PC-9 (cell line): ENCODE data around the gene ETF1. TPM values are rescaled to one million over a fixed set of nuclear protein-coding genes. Genes with fewer than 3 reads are reported as not detected.

Source experiments
- BruUV-seq: library from RNA; stranded (reverse); fragments of 400-500 nt; replicated peaks from 2 replicates; lab custom pipeline; 2021; lab: Mats Ljungman, UMichigan
- CTCF ChIA-PET: fragments of 300-600 bp; sonication (Branson Sonifier 250); formaldehyde crosslinking; loops from one replicate; lab custom pipeline; 2022; ENCODE audit warnings: antibody characterized with exemption; lab: Charles Lee
- POLR2A ChIA-PET: fragments of 300-600 bp; sonication (Branson Sonifier 250); formaldehyde crosslinking; loops from one replicate; lab custom pipeline; 2022; ENCODE audit warnings: antibody characterized with exemption; ENCODE audit not compliant: unreplicated experiment; lab: Charles Lee
- DNase-seq, 2 experiments: peaks; one replicate each; pipeline versions ENCODE4 v3.0.0 to v3.0.0-alpha.2; 2015 to 2022; ENCODE audit warnings: mixed read lengths in 1 of 2
- H2AFZ ChIP-seq: fragments of 200-600 bp; sonication (generic); 2 replicates; pipeline ENCODE4 v1.8.1; 2017; ENCODE audit warnings: antibody characterized with exemption
- H3F3A ChIP-seq: fragments of 200-600 bp; sonication (generic); 2 replicates; pipeline ENCODE4 v1.8.1; 2017; ENCODE audit warnings: antibody characterized with exemption, mild to moderate bottlenecking, low read depth; ENCODE audit not compliant: insufficient read depth
- H3K27ac ChIP-seq: fragments of 200-600 bp; sonication (generic); 2 replicates; pipeline ENCODE4 v1.6.1; 2016; ENCODE audit warnings: mixed run types
- H3K27me3 ChIP-seq: fragments of 200-600 bp; sonication (generic); 2 replicates; pipeline ENCODE4 v1.6.1; 2016; ENCODE audit warnings: low read depth, mixed run types; ENCODE audit not compliant: insufficient read depth
- H3K36me3 ChIP-seq: fragments of 200-600 bp; sonication (generic); 2 replicates; pipeline ENCODE4 v1.6.1; 2016; ENCODE audit warnings: low read depth, mixed run types
- H3K4me1 ChIP-seq: fragments of 200-600 bp; sonication (generic); replicated peaks from 2 replicates; pipeline ENCODE4 v1.6.1; 2016; ENCODE audit warnings: mixed run types; ENCODE audit not compliant: insufficient read depth
- H3K4me2 ChIP-seq: fragments of 200-600 bp; sonication (generic); 2 replicates; pipeline ENCODE4 v1.6.1; 2017; ENCODE audit warnings: mixed run types
- H3K4me3 ChIP-seq: fragments of 200-600 bp; sonication (generic); 2 replicates; pipeline ENCODE4 v1.6.1; 2016; ENCODE audit warnings: mixed run types
- H3K79me2 ChIP-seq: fragments of 200-600 bp; sonication (generic); 2 replicates; pipeline ENCODE4 v1.6.1; 2017; ENCODE audit warnings: low read depth, mixed run types
- H3K9me2 ChIP-seq: fragments of 200-600 bp; sonication (generic); 2 replicates; pipeline ENCODE4 v1.8.1; 2017; ENCODE audit warnings: mild to moderate bottlenecking; ENCODE audit not compliant: insufficient read depth
- H3K9me3 ChIP-seq: fragments of 200-600 bp; sonication (generic); 2 replicates; pipeline ENCODE4 v1.8.1; 2016; ENCODE audit warnings: low read depth; ENCODE audit not compliant: insufficient read depth
- H4K20me1 ChIP-seq: fragments of 200-600 bp; sonication (generic); 2 replicates; pipeline ENCODE4 v1.8.1; 2017; ENCODE audit not compliant: insufficient read depth
- CTCF ChIP-seq: fragments of 200-600 bp; sonication (generic); conservative IDR thresholded peaks from 2 replicates; pipeline ENCODE4 v1.6.1; 2017; ENCODE audit warnings: mixed run types, antibody characterized with exemption, mild to moderate bottlenecking, moderate library complexity
- EZH2 ChIP-seq: fragments of 200-600 bp; sonication (generic); IDR thresholded peaks from 2 replicates; pipeline ENCODE4 v1.8.0; 2017; ENCODE audit warnings: antibody characterized with exemption, low read depth
- intact Hi-C: fragments of 100-400 bp; cut with micrococcal nuclease; formaldehyde crosslinking; loops from one replicate; pipeline ENCODE4 v1.10.0; 2022; ENCODE audit not compliant: unreplicated experiment
- total RNA-seq: library from RNA; stranded (reverse); gene quantifications from 2 replicates; pipeline ENCODE4 v1.2.3, GENCODE V29; 2021

Gene ETF1
- total RNA-seq, 1 experiment from 2014 or later: 84.9 TPM

DNA sequence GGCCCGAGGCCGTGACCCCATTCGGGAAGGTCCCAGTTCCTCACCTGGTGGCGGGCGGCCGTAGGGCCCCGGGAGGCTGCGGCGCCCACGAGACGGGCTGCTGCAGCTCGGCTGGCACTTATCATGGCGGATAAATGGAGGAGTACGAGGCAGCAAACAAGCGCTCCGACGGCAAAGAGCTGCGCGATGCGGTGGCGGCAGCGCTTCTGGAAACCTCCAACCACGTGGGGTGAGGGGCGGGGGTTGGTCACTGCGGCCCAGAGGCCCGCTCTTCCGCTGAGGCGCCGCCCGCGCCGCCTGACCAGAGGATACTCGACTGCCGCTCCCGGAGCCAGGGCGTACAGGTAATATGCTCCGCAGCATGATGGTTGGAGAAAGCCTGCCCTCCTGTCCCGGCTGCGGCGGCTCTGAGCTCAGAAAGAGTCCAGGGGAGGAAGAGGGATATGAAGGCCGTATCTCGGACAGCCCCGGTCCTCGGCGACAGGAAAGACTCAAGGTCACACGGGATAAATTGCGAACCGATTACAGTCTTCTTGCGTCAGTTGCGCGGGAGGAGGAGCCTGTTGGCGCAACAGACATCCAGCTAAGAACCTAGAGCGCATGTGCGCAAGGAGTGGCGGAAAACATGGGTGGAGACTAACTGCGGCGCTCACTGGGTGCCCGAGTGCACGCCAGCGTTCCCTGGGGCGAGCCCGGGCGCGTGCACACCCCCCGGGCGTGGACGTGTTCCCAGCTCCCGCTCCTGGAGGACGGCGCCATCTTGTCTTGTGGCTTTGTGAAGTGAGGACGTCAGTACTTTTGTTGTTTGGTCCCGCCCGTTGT, 32.4 kb upstream of the ETF1 start, which contains the start of gene HSPA9:
Gene HSPA9 (minus strand): TSS at position 208 of the 822 bp plus-strand sequence. CDS start 83 bp downstream, at position 125.
- ChIA-PET CTCF (interaction anchor here (0.6 to 1.0 kb wide), 3 partner anchors 65 to 216 kb away, joined by 3 to 4 read pairs (median 3); no protein-coding TSS in a partner anchor), POLR2A (interaction anchor here (0.6 to 1.5 kb wide), 13 partner anchors 13 to 1151 kb away, joined by 3 to 36 read pairs (median 5); partner anchors contain the start of genes EGR1, ETF1 and PAIP2)
- Histone ChIP-seq H3K36me3 (peaks cover 37% of the 10 kb centered on the region), H3K9me2 (no peaks in the 10 kb centered on the region), H3K4me2 (peak within 1 kb of the TSS; percentile 93), H3K4me1 (peaks cover 27% of the 10 kb centered on the region), H4K20me1 (peaks cover 22% of the 10 kb centered on the region), H3K27ac (peak within 1 kb of the TSS; percentile 99), H2AFZ (peak within 1 kb of the TSS; percentile 92), H3K4me3 (peak within 1 kb of the TSS; percentile 99), H3F3A (peaks cover 27% of the 10 kb centered on the region), H3K9me3 (no peaks in the 10 kb centered on the region), H3K79me2 (peaks cover 48% of the 10 kb centered on the region), H3K27me3 (no peaks in the 10 kb centered on the region)
- no TSS peak for BruUV-seq
- peak; percentile 94 to 98 for DNase-seq
- intact Hi-C loops: loop anchor here (1.0 to 10.0 kb wide), 6 partner anchors 32 to 197 kb away; partner anchors contain the start of genes CTNNA1 and ETF1
- TF ChIP-seq EZH2: no peak
- no peak; the same call in 1 of the 2 replicates for TF ChIP-seq CTCF

DNA sequence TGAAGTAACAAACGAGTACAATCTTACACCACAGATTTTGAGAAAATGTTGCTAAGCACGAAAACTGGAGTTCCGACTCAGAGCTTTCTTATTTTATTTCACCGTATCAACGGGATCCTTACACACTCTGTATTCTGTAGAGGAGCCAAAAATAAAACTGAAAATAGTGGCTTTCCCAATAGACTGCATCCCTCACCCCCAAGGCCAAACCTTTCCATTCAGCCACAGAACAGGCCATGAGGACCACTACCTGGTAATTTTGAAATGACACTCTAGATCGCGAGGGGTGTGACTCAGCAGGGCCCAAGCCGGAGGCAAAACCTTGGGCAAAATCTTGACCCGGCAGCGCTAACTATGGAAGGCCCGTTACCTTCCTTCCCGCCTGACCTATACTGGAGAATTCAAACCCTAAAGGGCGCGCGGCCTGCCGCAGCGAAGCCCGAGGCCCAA, 31.7 kb upstream of the ETF1 start:
- CTCF ChIA-PET: interaction anchor here (1.0 kb wide), 1 partner anchor 217 kb away, joined by 4 read pairs; no protein-coding TSS in a partner anchor
- intact Hi-C loops: loop anchor here (1.0 to 10.0 kb wide), 6 partner anchors 31 to 198 kb away; partner anchors contain the start of genes CTNNA1 and ETF1
- H3K27me3 ChIP-seq: no peaks in the 10 kb centered on the region
- H2AFZ ChIP-seq: peak overlapping the region; percentile 81
- peaks cover 37% of the 10 kb centered on the region for H3K36me3 ChIP-seq
- peak overlapping the region; percentile 93 for H3K4me2 ChIP-seq
- H3F3A ChIP-seq: peaks cover 27% of the 10 kb centered on the region
- H3K9me2 ChIP-seq: no peaks in the 10 kb centered on the region
- H3K9me3 ChIP-seq: no peaks in the 10 kb centered on the region
- TF ChIP-seq EZH2 (no peak), CTCF (no peak; the same call in 1 of the 2 replicates)
- peaks cover 27% of the 10 kb centered on the region for H3K4me1 ChIP-seq
- H3K79me2 ChIP-seq: peaks cover 55% of the 10 kb centered on the region
- TSS peak; percentile 71 for BruUV-seq
- DNase-seq: no peak
- peaks cover 29% of the 10 kb centered on the region for H4K20me1 ChIP-seq
- peak overlapping the region; percentile 99 for H3K4me3 ChIP-seq
- H3K27ac ChIP-seq: peak overlapping the region; percentile 99
- POLR2A ChIA-PET: interaction anchor here (0.6 to 1.5 kb wide), 3 partner anchors 32 to 767 kb away, joined by 4 to 36 read pairs (median 8); partner anchors contain the start of genes ETF1 and PAIP2

- intact Hi-C loops: loop anchor here (2.0 to 10.0 kb wide), 2 partner anchors 151 to 181 kb away; partner anchors contain the start of gene CTNNA1
- POLR2A ChIA-PET: interaction anchor here (0.5 to 0.6 kb wide), 2 partner anchors 215 to 943 kb away, joined by 3 to 4 read pairs; no protein-coding TSS in a partner anchor
- CTCF ChIA-PET: no interaction called here
These were observed 31.1 kb upstream of the ETF1 start for GRCh38 chr5:138573949-138574670.

More at GRCh38 chr5:138573949-138574670, 31.1 kb upstream of the ETF1 start:
- Histone ChIP-seq H4K20me1 (peaks cover 33% of the 10 kb centered on the region), H3K27me3 (no peaks in the 10 kb centered on the region), H3K4me3 (peak overlapping the region; percentile 99), H3K4me2 (peak overlapping the region; percentile 93), H3K4me1 (peaks cover 24% of the 10 kb centered on the region), H3K9me2 (no peaks in the 10 kb centered on the region), H3K79me2 (peaks cover 57% of the 10 kb centered on the region), H2AFZ (no peak overlapping the region), H3K27ac (peak overlapping the region; percentile 99), H3K9me3 (no peaks in the 10 kb centered on the region), H3K36me3 (peaks cover 37% of the 10 kb centered on the region), H3F3A (peaks cover 27% of the 10 kb centered on the region)
- TF ChIP-seq EZH2 (no peak), CTCF (no peak)
- no TSS peak for BruUV-seq
- DNase-seq: no peak
